Activated CD8-positive, alpha-beta memory T cell treated with anti-CD3 and anti-CD28 coated beads, Interleukin-2, amount 50 U/mL, for 24 hours (primary cell): ENCODE results near the gene MET.
"Not testable (repeated sequence)": the region's sequence is repeated elsewhere in the genome, so short reads cannot be mapped to it uniquely, and the experiment has no call there.

Experiments
- DNase-seq: peaks from one replicate; pipeline ENCODE4 v3.0.0-alpha.2; 2020; ENCODE audit errors: extremely low read depth

Gene MET

GRCh38 chr7:116698930-116699721 lies 27.1 kb downstream of the MET start:
- no peak for DNase-seq

GRCh38 chr7:116699722-116700120 lies 27.7 kb downstream of the MET start:
- DNase-seq, result no peak

- DNase-seq, result no peak
These were observed 30.2 kb downstream of the MET start for GRCh38 chr7:116702046-116702785.

- no peak for DNase-seq
These were observed 32.7 kb downstream of the MET start for GRCh38 chr7:116704650-116705228.

- DNase-seq, result no peak
These were observed 33.4 kb downstream of the MET start for GRCh38 chr7:116705419-116705818.

- no peak for DNase-seq
These were observed 34.7 kb downstream of the MET start for GRCh38 chr7:116706668-116707126.

- no peak for DNase-seq
These were observed 35.3 kb downstream of the MET start for GRCh38 chr7:116707289-116707688.

- DNase-seq, result no peak
These were observed 36.3 kb downstream of the MET start for GRCh38 chr7:116708248-116708647.

GRCh38 chr7:116708861-116709260 lies 36.9 kb downstream of the MET start:
- DNase-seq, result no peak

GRCh38 chr7:116709336-116709735 lies 37.3 kb downstream of the MET start:
- no peak for DNase-seq

- DNase-seq, result no peak
These were observed 38.9 kb downstream of the MET start for GRCh38 chr7:116710764-116711452.

GRCh38 chr7:116711790-116712189 lies 39.8 kb downstream of the MET start:
- DNase-seq, result no peak

- DNase-seq, result no peak
These were observed 41.5 kb downstream of the MET start for GRCh38 chr7:116713500-116713899.

GRCh38 chr7:116713918-116714317 lies 41.9 kb downstream of the MET start:
- no peak for DNase-seq

- no peak for DNase-seq
These were observed 43.1 kb downstream of the MET start for GRCh38 chr7:116715077-116715476.

- no peak for DNase-seq
These were observed 45.1 kb downstream of the MET start for GRCh38 chr7:116717137-116717536.

- not testable (repeated sequence) for DNase-seq
These were observed 52.0 kb downstream of the MET start for GRCh38 chr7:116723959-116724529.

- no peak for DNase-seq
These were observed 52.7 kb downstream of the MET start for GRCh38 chr7:116724560-116725231.

- DNase-seq, result no peak
These were observed 54.2 kb downstream of the MET start for GRCh38 chr7:116726149-116726548.

- DNase-seq, result no peak
These were observed 54.9 kb downstream of the MET start for GRCh38 chr7:116726713-116727431.
